Tibial artery (tissue), 4 donors: ENCODE measurements around the gene TUFT1.

Source experiments
- DNase-seq, 2 donors: peaks; one replicate each; pipeline ENCODE4 v3.0.0-alpha.2; 2019
- H3K27ac ChIP-seq, 2 donors: fragments of 200-600 bp; sonication (generic) in 1 of 2; 1 replicate in 1 of 2; 2 replicates in 1 of 2; pipeline ENCODE4 v1.5.1; 2018 to 2019; ENCODE audit warnings: mild to moderate bottlenecking in 1 of 2
- H3K27me3 ChIP-seq, 2 donors: fragments of 200-600 bp; sonication (generic) in 1 of 2; one replicate each; pipeline versions ENCODE4 v1.5.1 to v1.6.0; 2016 to 2019
- H3K36me3 ChIP-seq, 3 donors: fragments of 200-600 bp; sonication (generic) in 2 of 3; one replicate each; pipeline ENCODE4 v1.5.1; 2016 to 2019; ENCODE audit warnings: mild to moderate bottlenecking in 2 of 3
- H3K4me1 ChIP-seq, 4 donors: fragments of 200-600 bp; sonication (generic) in 2 of 4; 1 replicate in 3 of 4; 2 replicates in 1 of 4; pipeline ENCODE4 v1.5.1; 2016 to 2019
- H3K4me3 ChIP-seq, 2 donors: fragments of 200-600 bp; sonication (generic) in 1 of 2; 1 replicate in 1 of 2; 2 replicates in 1 of 2; pipeline ENCODE4 v1.5.1; 2018 to 2019; ENCODE audit warnings: mild to moderate bottlenecking in 2 of 2
- H3K9me3 ChIP-seq, 3 donors: fragments of 200-600 bp; sonication (generic) in 1 of 3; one replicate each; pipeline ENCODE4 v1.5.1; 2016 to 2019
- CTCF ChIP-seq, 2 experiments: fragments of 200-600 bp in 1 of 2; fragments of 450-650 bp in 1 of 2; IDR thresholded peaks; one replicate each; pipeline ENCODE4 v1.5.1; 2017 to 2019; ENCODE audit warnings: antibody characterized with exemption in 2 of 2, mild to moderate bottlenecking in 1 of 2, moderate library complexity in 1 of 2
- intact Hi-C: fragments of 100-400 bp; cut with DNase I; formaldehyde crosslinking; loops from one replicate; pipeline ENCODE4 v1.15.0; 2023; ENCODE audit warnings: low total_unique reads

The TUFT1 gene

GRCh38 chr1:151524736-151525135, 15.4 kb upstream of the TUFT1 start:
- DNase-seq, result no peak
- H3K4me1 ChIP-seq, result no peaks in the 10 kb centered on the region
- no peaks in the 10 kb centered on the region for H3K9me3 ChIP-seq
- intact Hi-C loops, result no loop called here
- H3K27me3 ChIP-seq, result peaks cover 0 to 11% of the 10 kb centered on the region in 2 donors
- TF ChIP-seq CTCF (IDR thresholded peaks at IDR 0.05), result no peak
- H3K27ac ChIP-seq, result no peak overlapping the region
- no peak overlapping the region for H3K4me3 ChIP-seq
- H3K36me3 ChIP-seq, result peaks cover 0 to 22% (median 0%) of the 10 kb centered on the region in 3 donors

DNA sequence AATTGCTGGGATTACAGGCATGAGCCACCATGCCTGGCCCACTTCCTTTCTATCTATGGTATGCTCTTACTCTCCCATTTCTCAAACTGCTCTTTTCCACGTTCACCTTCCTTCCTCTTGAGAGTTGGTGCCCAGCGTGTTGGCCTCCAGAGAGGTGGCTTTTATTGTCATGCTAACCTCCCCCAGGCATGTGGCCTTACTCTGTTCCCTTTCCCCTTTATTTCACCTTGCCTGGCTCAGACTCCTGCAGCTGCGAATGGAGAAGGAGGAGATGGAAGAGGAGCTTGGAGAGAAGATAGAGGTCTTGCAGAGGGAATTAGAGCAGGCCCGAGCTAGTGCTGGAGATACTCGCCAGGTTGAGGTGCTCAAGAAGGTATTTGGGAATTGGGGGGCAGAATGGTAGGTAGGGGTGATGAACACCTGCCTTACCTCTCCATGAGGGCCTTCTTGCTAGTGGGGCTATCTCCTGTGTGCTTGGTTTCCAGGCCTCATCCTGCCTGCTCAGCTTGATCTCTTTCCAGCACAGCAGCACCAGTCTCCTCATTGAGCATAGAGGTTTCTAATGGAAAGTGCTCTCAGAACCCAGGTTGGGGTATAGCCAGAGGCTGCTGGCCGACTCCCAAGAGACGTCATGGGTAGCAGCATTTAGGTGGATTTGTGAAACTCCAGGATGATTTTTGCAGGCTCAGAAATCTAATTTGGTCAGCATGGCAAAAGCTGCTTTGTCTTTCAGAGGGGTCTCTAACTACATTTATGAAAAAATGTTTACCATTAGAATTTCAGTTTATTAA, 13.2 kb upstream of the TUFT1 start:
- Histone ChIP-seq H3K36me3 (peaks cover 0 to 34% (median 0%) of the 10 kb centered on the region in 3 donors), H3K27me3 (peaks cover 0 to 7% of the 10 kb centered on the region in 2 donors), H3K9me3 (no peaks in the 10 kb centered on the region), H3K27ac (no peak overlapping the region), H3K4me3 (no peak overlapping the region), H3K4me1 (no peaks in the 10 kb centered on the region)
- intact Hi-C loops, result no loop called here
- no peak for TF ChIP-seq CTCF (IDR thresholded peaks at IDR 0.05)
- no peak for DNase-seq

DNA sequence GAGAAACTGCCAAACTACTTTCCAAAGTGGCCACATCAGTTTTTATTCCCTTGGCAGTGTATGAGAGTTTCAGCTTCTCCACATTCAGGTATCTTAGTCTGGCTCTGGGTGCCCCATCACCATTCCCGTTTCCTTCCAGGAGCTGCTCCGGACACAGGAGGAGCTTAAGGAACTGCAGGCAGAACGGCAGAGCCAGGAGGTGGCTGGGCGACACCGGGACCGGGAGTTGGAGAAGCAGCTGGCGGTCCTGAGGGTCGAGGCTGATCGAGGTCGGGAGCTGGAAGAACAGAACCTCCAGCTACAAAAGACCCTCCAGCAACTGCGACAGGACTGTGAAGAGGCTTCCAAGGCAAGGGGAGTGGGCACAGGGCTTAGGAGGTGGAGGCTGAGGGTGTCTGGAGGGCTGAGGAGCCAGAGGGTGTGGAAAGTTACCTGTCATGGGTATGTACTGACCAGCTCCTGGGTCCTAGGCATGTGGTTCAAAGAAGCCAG, 10.9 kb upstream of the TUFT1 start:
- TF ChIP-seq CTCF (IDR thresholded peaks at IDR 0.05), result no peak
- Histone ChIP-seq H3K27me3 (peaks cover 0 to 6% of the 10 kb centered on the region in 2 donors), H3K4me1 (no peaks in the 10 kb centered on the region), H3K9me3 (no peaks in the 10 kb centered on the region), H3K36me3 (peaks cover 0 to 34% (median 0%) of the 10 kb centered on the region in 3 donors), H3K4me3 (no peak overlapping the region), H3K27ac (no peak overlapping the region)
- no peak for DNase-seq
- intact Hi-C loops, result no loop called here

DNA sequence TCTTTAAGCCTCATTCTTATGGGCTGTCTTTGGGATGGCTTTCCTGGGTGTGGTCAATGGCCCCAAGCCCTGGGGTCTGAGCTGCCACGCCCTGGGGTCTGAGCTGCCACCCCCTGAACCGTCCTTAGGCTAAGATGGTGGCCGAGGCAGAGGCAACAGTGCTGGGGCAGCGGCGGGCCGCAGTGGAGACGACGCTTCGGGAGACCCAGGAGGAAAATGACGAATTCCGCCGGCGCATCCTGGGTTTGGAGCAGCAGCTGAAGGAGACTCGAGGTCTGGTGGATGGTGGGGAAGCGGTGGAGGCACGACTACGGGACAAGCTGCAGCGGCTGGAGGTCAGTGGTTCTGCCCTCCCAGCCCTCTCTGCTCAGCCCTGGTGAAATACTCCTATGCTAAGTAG, 10.3 kb upstream of the TUFT1 start:
- Histone ChIP-seq H3K9me3 (no peaks in the 10 kb centered on the region), H3K4me3 (no peak overlapping the region), H3K36me3 (peaks cover 0 to 29% (median 0%) of the 10 kb centered on the region in 3 donors), H3K27me3 (peaks cover 0 to 6% of the 10 kb centered on the region in 2 donors), H3K27ac (no peak overlapping the region), H3K4me1 (no peaks in the 10 kb centered on the region)
- intact Hi-C loops, result loop anchor here (10.0 kb wide), 2 partner anchors 65 to 85 kb away; no protein-coding TSS in a partner anchor
- no peak for TF ChIP-seq CTCF (IDR thresholded peaks at IDR 0.05)
- no peak for DNase-seq

- Histone ChIP-seq H3K36me3 (peaks cover 0 to 22% (median 0%) of the 10 kb centered on the region in 3 donors), H3K27ac (no peak overlapping the region), H3K9me3 (no peaks in the 10 kb centered on the region), H3K4me3 (no peak overlapping the region), H3K4me1 (no peaks in the 10 kb centered on the region), H3K27me3 (peaks cover 0 to 6% of the 10 kb centered on the region in 2 donors)
- intact Hi-C loops, result loop anchor here (10.0 kb wide), 2 partner anchors 64 to 86 kb away; no protein-coding TSS in a partner anchor
- TF ChIP-seq CTCF (IDR thresholded peaks at IDR 0.05), result no peak
- DNase-seq, result no peak
Observed at GRCh38 chr1:151530461-151530860, 9.6 kb upstream of the TUFT1 start.
